ENCODE data around the gene DAND5.

Gene DAND5

DNA sequence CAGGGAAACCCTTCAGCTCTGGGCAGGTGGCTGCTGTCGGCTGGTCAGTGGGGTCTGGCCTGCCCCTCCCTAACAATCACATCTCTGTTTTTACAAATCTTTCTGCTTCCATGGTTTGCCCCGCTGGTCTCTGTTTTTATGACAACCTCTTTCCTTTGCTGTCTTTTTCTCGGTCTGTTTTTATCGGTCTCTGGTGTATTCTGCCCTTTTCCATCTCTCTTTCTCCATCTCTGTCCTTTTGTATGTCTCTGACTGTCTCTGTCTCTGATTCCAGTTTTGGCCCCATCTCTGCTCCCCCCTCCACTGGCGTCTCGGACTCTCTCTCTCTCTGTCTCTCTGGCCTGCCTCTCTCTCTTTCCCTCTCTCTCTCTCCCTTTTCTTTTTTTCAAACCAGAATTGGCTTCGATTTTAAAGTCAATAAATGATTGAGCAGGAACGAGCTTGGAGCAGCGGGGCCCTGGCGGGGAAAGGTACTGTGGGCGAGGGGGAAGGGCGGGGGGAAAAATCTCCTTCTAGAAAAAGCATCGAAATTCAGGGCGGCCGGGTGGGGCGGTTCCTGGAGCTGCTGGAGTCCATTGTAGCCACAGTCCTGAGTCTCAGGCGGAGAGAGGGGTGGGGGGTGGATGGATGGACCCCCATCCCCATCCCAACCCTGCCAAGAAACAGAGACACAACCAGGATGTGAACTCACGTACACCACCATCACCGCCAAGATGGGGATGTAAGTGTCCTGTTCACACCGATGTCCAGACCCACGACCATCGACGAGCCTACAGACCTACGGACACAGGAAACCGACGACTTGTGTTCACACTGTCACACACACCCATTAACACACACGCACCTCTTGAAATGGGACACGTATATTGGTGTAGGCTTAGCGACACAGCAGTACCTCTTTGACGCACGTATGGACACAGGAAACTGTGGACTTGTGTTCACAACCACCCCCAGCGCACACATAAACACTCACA is 28.9 kb downstream of the DAND5 start:
- TF ChIP-seq, protein P1, sequence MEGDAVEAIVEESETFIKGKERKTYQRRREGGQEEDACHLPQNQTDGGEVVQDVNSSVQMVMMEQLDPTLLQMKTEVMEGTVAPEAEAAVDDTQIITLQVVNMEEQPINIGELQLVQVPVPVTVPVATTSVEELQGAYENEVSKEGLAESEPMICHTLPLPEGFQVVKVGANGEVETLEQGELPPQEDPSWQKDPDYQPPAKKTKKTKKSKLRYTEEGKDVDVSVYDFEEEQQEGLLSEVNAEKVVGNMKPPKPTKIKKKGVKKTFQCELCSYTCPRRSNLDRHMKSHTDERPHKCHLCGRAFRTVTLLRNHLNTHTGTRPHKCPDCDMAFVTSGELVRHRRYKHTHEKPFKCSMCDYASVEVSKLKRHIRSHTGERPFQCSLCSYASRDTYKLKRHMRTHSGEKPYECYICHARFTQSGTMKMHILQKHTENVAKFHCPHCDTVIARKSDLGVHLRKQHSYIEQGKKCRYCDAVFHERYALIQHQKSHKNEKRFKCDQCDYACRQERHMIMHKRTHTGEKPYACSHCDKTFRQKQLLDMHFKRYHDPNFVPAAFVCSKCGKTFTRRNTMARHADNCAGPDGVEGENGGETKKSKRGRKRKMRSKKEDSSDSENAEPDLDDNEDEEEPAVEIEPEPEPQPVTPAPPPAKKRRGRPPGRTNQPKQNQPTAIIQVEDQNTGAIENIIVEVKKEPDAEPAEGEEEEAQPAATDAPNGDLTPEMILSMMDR (IDR thresholded peaks at IDR 0.05; ENCODE audit: poor library complexity, severe bottlenecking) = no peak
- ATAC-seq (ENCODE audit: low read depth) (no peak), DNase-seq (ENCODE audit: low spot score) (no peak)
- H3K4me3 ChIP-seq (ENCODE audit: severe bottlenecking) = no peak overlapping the region
- H3K9me3 ChIP-seq (ENCODE audit: severe bottlenecking) = no peaks in the 10 kb centered on the region
- H3K4me1 ChIP-seq (ENCODE audit: insufficient read depth, poor library complexity, severe bottlenecking) = no peaks in the 10 kb centered on the region
- H3K27ac ChIP-seq (ENCODE audit: poor library complexity, severe bottlenecking) = no peak overlapping the region
- no peaks in the 10 kb centered on the region for H3K27me3 ChIP-seq (ENCODE audit: insufficient read depth, poor library complexity, severe bottlenecking)
- H3K36me3 ChIP-seq (ENCODE audit: low read depth) = peaks cover 3% of the 10 kb centered on the region; the same call in 1 of the 2 replicates

DNA sequence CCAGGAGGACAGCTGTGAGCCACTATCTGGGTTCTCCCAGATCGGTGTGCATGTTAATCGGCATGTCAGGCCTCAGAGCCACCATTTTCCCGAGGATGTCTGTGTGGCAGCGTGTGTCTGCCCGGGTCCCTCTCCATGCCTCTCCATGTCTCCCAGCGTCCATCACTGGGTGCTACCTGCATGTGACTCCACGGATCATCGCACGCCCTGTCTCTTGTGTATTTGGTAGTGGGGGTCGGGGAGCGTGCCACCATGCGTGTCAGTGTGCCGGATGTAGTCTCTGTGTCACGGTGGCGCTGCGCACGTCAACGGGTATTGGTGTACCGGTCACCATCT is 31.8 kb downstream of the DAND5 start:
- peaks cover 3% of the 10 kb centered on the region; the same call in 1 of the 2 replicates for H3K36me3 ChIP-seq (ENCODE audit: low read depth)
- H3K4me3 ChIP-seq (ENCODE audit: severe bottlenecking) = no peak overlapping the region
- TF ChIP-seq, protein P1 (IDR thresholded peaks at IDR 0.05; ENCODE audit: poor library complexity, severe bottlenecking) = no peak
- H3K9me3 ChIP-seq (ENCODE audit: severe bottlenecking) = no peaks in the 10 kb centered on the region
- ATAC-seq (ENCODE audit: low read depth) (no peak), DNase-seq (ENCODE audit: low spot score) (no peak)
- H3K27ac ChIP-seq (ENCODE audit: poor library complexity, severe bottlenecking) = no peak overlapping the region
- no peaks in the 10 kb centered on the region for H3K4me1 ChIP-seq (ENCODE audit: insufficient read depth, poor library complexity, severe bottlenecking)
- no peaks in the 10 kb centered on the region for H3K27me3 ChIP-seq (ENCODE audit: insufficient read depth, poor library complexity, severe bottlenecking)

DNA sequence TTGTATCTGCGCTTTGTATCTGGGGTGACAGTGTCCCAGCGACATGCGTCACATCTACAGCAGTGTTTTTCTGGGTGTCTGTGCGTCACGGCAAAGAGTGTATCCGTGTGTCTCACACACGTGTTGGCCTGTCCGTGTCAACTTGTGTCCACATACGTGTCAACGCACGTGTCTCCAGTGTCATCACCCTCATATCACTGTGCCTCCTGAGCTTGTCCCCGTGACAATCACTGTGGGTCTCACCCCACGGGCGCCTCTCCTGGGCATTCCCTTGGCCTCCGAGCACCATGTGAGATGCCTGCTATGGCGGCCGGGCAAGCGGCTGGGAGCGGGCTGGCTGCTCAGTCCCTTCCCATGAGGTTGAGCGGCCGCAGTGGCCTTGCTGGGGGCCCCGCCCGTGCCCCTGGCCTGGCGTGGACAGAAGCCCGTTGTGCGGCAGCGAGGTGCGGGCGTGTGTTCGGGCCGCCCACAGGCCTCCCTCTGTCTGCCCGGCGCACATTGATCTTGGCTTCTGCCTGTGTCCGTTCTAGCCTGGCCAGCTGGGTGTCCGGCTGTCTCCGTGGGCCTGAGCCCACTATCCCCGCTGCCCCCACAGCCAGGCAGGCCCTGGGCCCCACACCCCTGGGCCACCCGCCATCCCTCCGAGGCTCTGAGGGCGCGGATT is 32.3 kb downstream of the DAND5 start:
- Histone ChIP-seq H3K9me3 (ENCODE audit: severe bottlenecking) (no peaks in the 10 kb centered on the region), H3K27me3 (ENCODE audit: insufficient read depth, poor library complexity, severe bottlenecking) (no peaks in the 10 kb centered on the region), H3K4me1 (ENCODE audit: insufficient read depth, poor library complexity, severe bottlenecking) (no peaks in the 10 kb centered on the region), H3K36me3 (ENCODE audit: low read depth) (peaks cover 3% of the 10 kb centered on the region; the same call in 1 of the 2 replicates), H3K27ac (ENCODE audit: poor library complexity, severe bottlenecking) (no peak overlapping the region), H3K4me3 (ENCODE audit: severe bottlenecking) (no peak overlapping the region)
- DNase-seq (ENCODE audit: low spot score) (no peak), ATAC-seq (ENCODE audit: low read depth) (no peak)
- TF ChIP-seq, protein P1 (IDR thresholded peaks at IDR 0.05; ENCODE audit: poor library complexity, severe bottlenecking) = no peak

DNA sequence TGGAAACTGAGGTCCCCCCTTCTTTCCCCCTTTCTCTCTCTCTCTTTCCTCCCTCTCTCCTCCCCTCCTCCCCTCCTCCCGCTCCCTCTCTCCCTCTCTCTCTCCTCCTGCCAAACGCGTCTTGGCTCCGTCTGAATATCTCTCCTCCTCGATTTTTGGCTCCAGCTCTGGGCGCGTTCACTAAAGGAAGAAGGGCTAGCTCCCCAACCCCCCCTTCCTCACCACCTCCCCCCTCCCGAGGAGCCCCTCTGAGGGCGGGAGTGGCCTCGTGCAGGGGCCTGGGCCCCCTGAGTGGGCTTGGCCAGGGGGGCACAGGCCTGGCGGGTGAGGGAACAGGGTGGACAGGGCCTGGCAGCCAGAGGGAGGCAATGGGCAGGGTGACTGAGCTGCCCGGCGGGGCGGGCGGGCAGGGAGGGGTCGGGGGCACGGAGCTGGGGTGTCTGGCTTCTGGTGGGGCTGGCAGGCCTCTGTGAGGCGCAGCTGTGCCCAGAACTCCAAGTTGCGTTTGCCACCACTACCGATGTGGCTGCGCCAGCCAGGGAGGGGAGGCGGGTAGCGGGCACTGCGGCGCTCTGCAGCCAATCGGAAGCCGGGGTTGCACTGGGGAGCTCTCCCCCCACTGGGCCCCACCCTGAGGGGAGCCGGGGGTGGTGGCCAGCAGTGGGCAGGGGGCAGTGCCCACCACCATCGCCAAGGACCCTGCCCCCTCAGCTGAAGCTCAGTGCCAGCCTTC is 33.0 kb downstream of the DAND5 start:
- Histone ChIP-seq H3K27me3 (ENCODE audit: insufficient read depth, poor library complexity, severe bottlenecking) (no peaks in the 10 kb centered on the region), H3K27ac (ENCODE audit: poor library complexity, severe bottlenecking) (no peak overlapping the region), H3K4me3 (ENCODE audit: severe bottlenecking) (no peak overlapping the region), H3K9me3 (ENCODE audit: severe bottlenecking) (no peaks in the 10 kb centered on the region), H3K4me1 (ENCODE audit: insufficient read depth, poor library complexity, severe bottlenecking) (no peaks in the 10 kb centered on the region), H3K36me3 (ENCODE audit: low read depth) (peaks cover 3% of the 10 kb centered on the region; the same call in 1 of the 2 replicates)
- no peak for ATAC-seq (ENCODE audit: low read depth)
- TF ChIP-seq, protein P1 (IDR thresholded peaks at IDR 0.05; ENCODE audit: poor library complexity, severe bottlenecking) = no peak
- DNase-seq (ENCODE audit: low spot score) = no peak
